ENCODE measurements around the gene FOXP1.

Gene FOXP1

GRCh38 chr3:71214016-71214415 is 369.5 kb downstream of the FOXP1 start:
- TF ChIP-seq CTCF (IDR thresholded peaks at IDR 0.05; ENCODE audit: low read depth, low read length, missing control alignments) = no peak
- Histone ChIP-seq H3K27me3 (replicated peaks) (no peaks in the 10 kb centered on the region), H3K4me3 (ENCODE audit: low read depth, low read length) (no peak overlapping the region), H3K27ac (no peak overlapping the region), H3K36me3 (replicated peaks) (no peaks in the 10 kb centered on the region)
- DNase-seq = no peak
- in situ Hi-C loops (cut with HindIII; ENCODE audit: low pct_ligation_motif_present, low sequenced_read_pairs) = no loop called here

GRCh38 chr3:71211083-71211482 is 372.4 kb downstream of the FOXP1 start:
- no peak for TF ChIP-seq CTCF (IDR thresholded peaks at IDR 0.05; ENCODE audit: low read depth, low read length, missing control alignments)
- DNase-seq = no peak
- Histone ChIP-seq H3K36me3 (replicated peaks) (no peaks in the 10 kb centered on the region), H3K4me3 (ENCODE audit: low read depth, low read length) (no peak overlapping the region), H3K27ac (peak overlapping the region; percentile 91), H3K27me3 (replicated peaks) (no peaks in the 10 kb centered on the region)
- in situ Hi-C loops (cut with HindIII; ENCODE audit: low pct_ligation_motif_present, low sequenced_read_pairs) = no loop called here

GRCh38 chr3:71210257-71211007 is 373.1 kb downstream of the FOXP1 start:
- peak; percentile 83 for DNase-seq
- peak overlapping the region; percentile 91 for H3K27ac ChIP-seq

GRCh38 chr3:71208211-71209095 is 375.1 kb downstream of the FOXP1 start:
- no peaks in the 10 kb centered on the region for H3K27me3 ChIP-seq (replicated peaks)
- no peaks in the 10 kb centered on the region for H3K36me3 ChIP-seq (replicated peaks)
- H3K27ac ChIP-seq = no peak overlapping the region
- in situ Hi-C loops (cut with HindIII; ENCODE audit: low pct_ligation_motif_present, low sequenced_read_pairs) = no loop called here
- TF ChIP-seq CTCF (IDR thresholded peaks at IDR 0.05; ENCODE audit: low read depth, low read length, missing control alignments) = no peak
- no peak overlapping the region for H3K4me3 ChIP-seq (ENCODE audit: low read depth, low read length)
- no peak for DNase-seq

More at GRCh38 chr3:71210257-71211007, 373.1 kb downstream of the FOXP1 start:
- H3K27me3 ChIP-seq (replicated peaks) = no peaks in the 10 kb centered on the region
- TF ChIP-seq CTCF (IDR thresholded peaks at IDR 0.05; ENCODE audit: low read depth, low read length, missing control alignments) = peak; percentile 43
- in situ Hi-C loops (cut with HindIII; ENCODE audit: low pct_ligation_motif_present, low sequenced_read_pairs) = no loop called here
- no peak overlapping the region for H3K4me3 ChIP-seq (ENCODE audit: low read depth, low read length)
- no peaks in the 10 kb centered on the region for H3K36me3 ChIP-seq (replicated peaks)

GRCh38 chr3:71207632-71208031 is 375.9 kb downstream of the FOXP1 start:
- Histone ChIP-seq H3K4me3 (ENCODE audit: low read depth, low read length) (no peak overlapping the region), H3K27ac (no peak overlapping the region), H3K36me3 (replicated peaks) (no peaks in the 10 kb centered on the region), H3K27me3 (replicated peaks) (no peaks in the 10 kb centered on the region)
- TF ChIP-seq CTCF (IDR thresholded peaks at IDR 0.05; ENCODE audit: low read depth, low read length, missing control alignments) = no peak
- no peak for DNase-seq
- in situ Hi-C loops (cut with HindIII; ENCODE audit: low pct_ligation_motif_present, low sequenced_read_pairs) = no loop called here
